H9 (cell line): ENCODE results near the gene SEMG2. TPM values are rescaled to one million over a fixed set of nuclear protein-coding genes. Genes with fewer than 3 reads are reported as not detected.

ENCODE experiments used
- DNase-seq: peaks from one replicate; pipeline ENCODE4 v3.0.0-alpha.2; 2017
- H2AFZ ChIP-seq: one replicate; pipeline ENCODE4 v1.6.1; 2013; ENCODE audit warnings: mild to moderate bottlenecking, low read length, control low read depth, moderate library complexity
- H2AK5ac ChIP-seq: 2 replicates; pipeline ENCODE4 v1.6.1; 2013; ENCODE audit warnings: low read length, control low read depth, mixed read lengths; ENCODE audit not compliant: insufficient read length
- H2BK120ac ChIP-seq: one replicate; pipeline ENCODE4 v1.6.1; 2013; ENCODE audit warnings: low read depth, mild to moderate bottlenecking, low read length, control low read depth, inconsistent platforms; ENCODE audit not compliant: poor library complexity, severe bottlenecking
- H2BK12ac ChIP-seq: 2 replicates; pipeline ENCODE4 v1.6.1; 2013; ENCODE audit warnings: low read length, control low read depth, mixed read lengths, low read depth; ENCODE audit not compliant: insufficient read length
- H2BK15ac ChIP-seq: 2 replicates; pipeline ENCODE4 v1.6.1; 2013; ENCODE audit warnings: low read depth, low read length, control low read depth
- H2BK20ac ChIP-seq: one replicate; pipeline ENCODE4 v1.6.1; 2013; ENCODE audit warnings: low read depth, mild to moderate bottlenecking, low read length, control low read depth, inconsistent platforms; ENCODE audit not compliant: poor library complexity, severe bottlenecking
- H2BK5ac ChIP-seq: 2 replicates; pipeline ENCODE4 v1.6.1; 2013; ENCODE audit warnings: low read length, control low read depth, mixed read lengths; ENCODE audit not compliant: insufficient read length
- H3K14ac ChIP-seq: 2 replicates; pipeline ENCODE4 v1.6.1; 2013; ENCODE audit warnings: low read length, control low read depth; ENCODE audit not compliant: insufficient read depth
- H3K18ac ChIP-seq: 2 replicates; pipeline ENCODE4 v1.6.1; 2013; ENCODE audit warnings: low read depth, mild to moderate bottlenecking, mixed read lengths, low read length, control low read depth; ENCODE audit not compliant: insufficient read length
- H3K23ac ChIP-seq: 2 replicates; pipeline ENCODE4 v1.6.1; 2013; ENCODE audit warnings: low read length, control low read depth, mixed read lengths, low read depth; ENCODE audit not compliant: insufficient read length
- H3K23me2 ChIP-seq: 2 replicates; pipeline ENCODE4 v1.6.1; 2013; ENCODE audit warnings: low read depth, mild to moderate bottlenecking, mixed read lengths, low read length, control low read depth; ENCODE audit not compliant: insufficient read length, poor library complexity, severe bottlenecking
- H3K27ac ChIP-seq: 2 replicates; pipeline ENCODE4 v1.5.1; 2013; ENCODE audit warnings: low read length, control low read depth, mixed read lengths, low read depth; ENCODE audit not compliant: insufficient read length
- H3K27me3 ChIP-seq: 2 replicates; pipeline ENCODE4 v1.6.1; 2013; ENCODE audit warnings: low read length, control low read depth, inconsistent platforms; ENCODE audit not compliant: insufficient read depth
- H3K4ac ChIP-seq: 2 replicates; pipeline ENCODE4 v1.6.1; 2013; ENCODE audit warnings: low read depth, mild to moderate bottlenecking, control low read depth, inconsistent platforms, low read length, moderate library complexity
- H3K4me1 ChIP-seq: 2 replicates; pipeline ENCODE4 v1.6.1; 2013; ENCODE audit warnings: low read length, control low read depth, inconsistent platforms; ENCODE audit not compliant: insufficient read depth
- H3K4me2 ChIP-seq: 2 replicates; pipeline ENCODE4 v1.6.1; 2013; ENCODE audit warnings: low read length, control low read depth, mixed read lengths; ENCODE audit not compliant: insufficient read length, insufficient read depth
- H3K56ac ChIP-seq: 2 replicates; pipeline ENCODE4 v1.6.1; 2013; ENCODE audit warnings: low read depth, mild to moderate bottlenecking, mixed read lengths, low read length, control low read depth; ENCODE audit not compliant: insufficient read length
- H3K79me1 ChIP-seq: 2 replicates; pipeline ENCODE4 v1.6.1; 2013; ENCODE audit warnings: low read depth, mild to moderate bottlenecking, moderate library complexity, low read length, control low read depth, inconsistent platforms; ENCODE audit not compliant: insufficient read depth, poor library complexity, severe bottlenecking
- H3K79me2 ChIP-seq: 2 replicates; pipeline ENCODE4 v1.6.1; 2013; ENCODE audit warnings: low read length, control low read depth, inconsistent platforms; ENCODE audit not compliant: insufficient read depth
- H3K9ac ChIP-seq: 2 replicates; pipeline ENCODE4 v1.6.1; 2013; ENCODE audit warnings: low read length, control low read depth, mixed read lengths; ENCODE audit not compliant: insufficient read length; ENCODE audit errors: extremely low read depth
- H3K9me3 ChIP-seq: one replicate; pipeline ENCODE4 v1.6.1; 2013; ENCODE audit warnings: low read depth, low read length, inconsistent platforms; ENCODE audit not compliant: control insufficient read depth
- H3T11ph ChIP-seq: one replicate; pipeline ENCODE4 v1.6.1; 2013; ENCODE audit warnings: mild to moderate bottlenecking, low read length, control low read depth, inconsistent platforms
- H4K20me1 ChIP-seq: one replicate; pipeline ENCODE4 v1.6.1; 2013; ENCODE audit not compliant: control insufficient read depth, insufficient read length, insufficient read depth
- H4K5ac ChIP-seq: 2 replicates; pipeline ENCODE4 v1.6.1; 2013; ENCODE audit warnings: low read depth, mild to moderate bottlenecking, mixed read lengths, low read length, control low read depth; ENCODE audit not compliant: insufficient read length
- H4K8ac ChIP-seq: replicated peaks from 2 replicates; pipeline ENCODE4 v1.6.1; 2013; ENCODE audit warnings: low read length, control low read depth, mixed read lengths, low read depth; ENCODE audit not compliant: insufficient read length
- H4K91ac ChIP-seq: 2 replicates; pipeline ENCODE4 v1.6.1; 2013; ENCODE audit warnings: low read depth, mild to moderate bottlenecking, moderate library complexity, mixed read lengths, low read length, control low read depth; ENCODE audit not compliant: insufficient read length
- H3K27ac Mint-ChIP-seq, 3 experiments: 2 replicates in 2 of 3; 3 replicates in 1 of 3; pipeline ENCODE4 v1.8.0; 2020 to 2021; ENCODE audit warnings: mixed read lengths in 3 of 3, mild to moderate bottlenecking in 1 of 3, moderate library complexity in 1 of 3
- H3K27me3 Mint-ChIP-seq: 2 replicates; pipeline ENCODE4 v1.8.0; 2021; ENCODE audit warnings: low read depth, mild to moderate bottlenecking, moderate library complexity, mixed read lengths
- H3K36me3 Mint-ChIP-seq, 3 experiments: 2 replicates in 2 of 3; 3 replicates in 1 of 3; pipeline ENCODE4 v1.8.0; 2020 to 2021; ENCODE audit warnings: low read depth in 3 of 3, mixed read lengths in 3 of 3; ENCODE audit not compliant: insufficient read depth in 1 of 3
- H3K4me1 Mint-ChIP-seq, 2 experiments: 2 replicates each; pipeline ENCODE4 v1.8.0; 2020; ENCODE audit warnings: mixed read lengths in 2 of 2
- H3K4me3 Mint-ChIP-seq, 2 experiments: 2 replicates in 1 of 2; 3 replicates in 1 of 2; pipeline ENCODE4 v1.8.0; 2020 to 2021; ENCODE audit warnings: mild to moderate bottlenecking in 2 of 2, mixed read lengths in 2 of 2, moderate library complexity in 1 of 2
- H3K9me3 Mint-ChIP-seq, 2 experiments: 2 replicates in 1 of 2; 3 replicates in 1 of 2; pipeline ENCODE4 v1.8.0; 2020; ENCODE audit warnings: mild to moderate bottlenecking in 2 of 2, mixed read lengths in 2 of 2, moderate library complexity in 1 of 2
- WGBS: extraction: QIAGEN DNeasy Blood & Tissue Kit; methylation state at CpG from one replicate; pipeline ENCODE4 v1.1.7; 2013; ENCODE audit warnings: missing lambda C conversion rate, low lambda C conversion rate, mixed read lengths; ENCODE audit not compliant: insufficient read length; ENCODE audit errors: extremely low coverage; 5-methylcytosine and 5-hydroxymethylcytosine counted together
- total RNA-seq: library from RNA; stranded (reverse); gene quantifications from 2 replicates; pipeline ENCODE4 v1.2.1, GENCODE V29; 2021
- TF ChIP-seq, protein P1 (sequence below): fragments of 200-600 bp; sonication (generic); conservative IDR thresholded peaks from 3 replicates; pipeline ENCODE4 v1.8.0; 2021; ENCODE audit warnings: antibody characterized with exemption, mild to moderate bottlenecking

SEMG2 gene
- total RNA-seq, 1 experiment from 2014 or later = not detected

DNA sequence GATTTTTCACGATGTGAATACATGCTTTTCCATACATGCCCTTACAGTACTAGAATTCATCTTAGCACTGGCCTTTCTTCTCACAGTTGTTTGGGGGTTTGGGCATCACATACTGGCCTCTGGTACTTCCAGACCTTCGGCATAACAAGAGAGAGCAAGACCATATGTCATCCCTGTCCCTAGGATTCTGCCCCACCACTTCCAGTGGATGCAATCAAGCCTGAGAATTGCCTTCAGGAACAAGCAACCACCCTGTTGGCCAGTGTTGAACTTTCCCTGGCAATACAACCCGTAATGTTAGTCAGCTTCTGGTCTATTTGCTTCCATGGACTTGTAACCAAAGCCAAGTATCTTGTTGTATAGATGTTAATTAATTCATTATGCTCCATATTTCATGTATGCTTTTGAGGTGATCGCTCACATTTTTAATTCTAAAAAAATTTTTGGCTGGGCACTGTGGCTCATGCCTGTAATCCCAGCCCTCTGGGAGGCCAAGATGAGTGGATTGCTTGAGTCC, 48.6 kb downstream of the SEMG2 start:
- H3K27me3 Mint-ChIP-seq = peaks cover 15% of the 10 kb centered on the region
- no peak overlapping the region for H4K8ac ChIP-seq
- H3K4me3 Mint-ChIP-seq = no peak overlapping the region
- DNase-seq = no peak
- no peak overlapping the region for H4K5ac ChIP-seq
- no peak overlapping the region for H3K27ac Mint-ChIP-seq
- no peak overlapping the region for H3K4ac ChIP-seq
- no peaks in the 10 kb centered on the region for H3K79me1 ChIP-seq
- H2AK5ac ChIP-seq = no peak overlapping the region
- H3K27ac ChIP-seq = no peak overlapping the region
- H3K4me1 Mint-ChIP-seq = peaks cover 15 to 17% of the 10 kb centered on the region in 2 experiments
- no peaks in the 10 kb centered on the region for H3K9me3 Mint-ChIP-seq
- no CpG with 5 or more reads among the region's 4 CpGs for WGBS
- H3K4me1 ChIP-seq = 0 out of 2 replicates have a peak, but pooled peaks cover 6% of the 10 kb centered on the region
- no peak overlapping the region for H3K18ac ChIP-seq
- H2BK120ac ChIP-seq = no peak overlapping the region
- H3K14ac ChIP-seq = no peak overlapping the region
- H4K20me1 ChIP-seq = no peaks in the 10 kb centered on the region
- H3K23me2 ChIP-seq = no peaks in the 10 kb centered on the region
- H2BK12ac ChIP-seq = no peak overlapping the region
- no peaks in the 10 kb centered on the region for H3K9me3 ChIP-seq
- TF ChIP-seq, protein P1, sequence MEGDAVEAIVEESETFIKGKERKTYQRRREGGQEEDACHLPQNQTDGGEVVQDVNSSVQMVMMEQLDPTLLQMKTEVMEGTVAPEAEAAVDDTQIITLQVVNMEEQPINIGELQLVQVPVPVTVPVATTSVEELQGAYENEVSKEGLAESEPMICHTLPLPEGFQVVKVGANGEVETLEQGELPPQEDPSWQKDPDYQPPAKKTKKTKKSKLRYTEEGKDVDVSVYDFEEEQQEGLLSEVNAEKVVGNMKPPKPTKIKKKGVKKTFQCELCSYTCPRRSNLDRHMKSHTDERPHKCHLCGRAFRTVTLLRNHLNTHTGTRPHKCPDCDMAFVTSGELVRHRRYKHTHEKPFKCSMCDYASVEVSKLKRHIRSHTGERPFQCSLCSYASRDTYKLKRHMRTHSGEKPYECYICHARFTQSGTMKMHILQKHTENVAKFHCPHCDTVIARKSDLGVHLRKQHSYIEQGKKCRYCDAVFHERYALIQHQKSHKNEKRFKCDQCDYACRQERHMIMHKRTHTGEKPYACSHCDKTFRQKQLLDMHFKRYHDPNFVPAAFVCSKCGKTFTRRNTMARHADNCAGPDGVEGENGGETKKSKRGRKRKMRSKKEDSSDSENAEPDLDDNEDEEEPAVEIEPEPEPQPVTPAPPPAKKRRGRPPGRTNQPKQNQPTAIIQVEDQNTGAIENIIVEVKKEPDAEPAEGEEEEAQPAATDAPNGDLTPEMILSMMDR = no peak
- H3T11ph ChIP-seq = no peak overlapping the region
- no peak overlapping the region for H3K56ac ChIP-seq
- H3K9ac ChIP-seq = no peak overlapping the region
- H2BK20ac ChIP-seq = no peak overlapping the region
- H3K36me3 Mint-ChIP-seq = no peaks in the 10 kb centered on the region
- no peak overlapping the region for H2AFZ ChIP-seq
- H2BK15ac ChIP-seq = no peak overlapping the region
- H3K27me3 ChIP-seq = no peaks in the 10 kb centered on the region; the same call in 1 of the 2 replicates
- no peak overlapping the region for H2BK5ac ChIP-seq
- no peaks in the 10 kb centered on the region for H3K79me2 ChIP-seq
- H3K4me2 ChIP-seq = no peak overlapping the region
- H3K23ac ChIP-seq = no peak overlapping the region
- H4K91ac ChIP-seq = no peak overlapping the region

Other genes with a start within 250 kb of the SEMG2 start
- gene KCNS1, start 120.2 kb upstream of the SEMG2 start, total RNA-seq = 0.98 and 0.99 TPM in 2 replicates
- not detected in 2 replicates for gene WFDC5, start 106.2 kb upstream of the SEMG2 start, total RNA-seq
- gene WFDC12, start 96.9 kb upstream of the SEMG2 start, total RNA-seq = not detected in 2 replicates
- gene PI3, start 46.5 kb upstream of the SEMG2 start, total RNA-seq = not detected in 2 replicates
- 1.4 and 2.0 TPM in 2 replicates for gene SEMG1, start 14.3 kb upstream of the SEMG2 start, total RNA-seq
- not detected in 2 replicates for gene SLPI, start 33.2 kb downstream of the SEMG2 start, total RNA-seq
- 0.28 TPM in 1 of 2 replicates, not detected in the other for gene RBPJL, start 85.5 kb downstream of the SEMG2 start, total RNA-seq
- gene MATN4, start 86.9 kb downstream of the SEMG2 start, total RNA-seq = 0.11 TPM in 1 of 2 replicates, not detected in the other
- 50.7 and 54.3 TPM in 2 replicates for gene SDC4, start 127.1 kb downstream of the SEMG2 start, total RNA-seq
- gene SYS1, start 141.8 kb downstream of the SEMG2 start, total RNA-seq = 18.6 and 21.0 TPM in 2 replicates
- gene TP53TG5, start 157.0 kb downstream of the SEMG2 start, total RNA-seq = 0.59 TPM in 1 of 2 replicates, not detected in the other
- 39.1 and 39.3 TPM in 2 replicates for gene DBNDD2, start 186.9 kb downstream of the SEMG2 start, total RNA-seq
- gene PIGT, start 194.8 kb downstream of the SEMG2 start, total RNA-seq = 73.9 and 78.9 TPM in 2 replicates
- gene WFDC2, start 248.4 kb downstream of the SEMG2 start, total RNA-seq = 57.1 and 59.6 TPM in 2 replicates